ENCODE results near the gene BATF2. TPM values are rescaled to one million over a fixed set of nuclear protein-coding genes. Genes with fewer than 3 reads are reported as not detected.
"Not testable (repeated sequence)": the region's sequence is repeated elsewhere in the genome, so short reads cannot be mapped to it uniquely, and the experiment has no call there.

The BATF2 gene
- total and polyA plus RNA-seq, 9 donors, result 1.4 to 3.4 (median 2.3) TPM

GRCh38 chr11:65035579-65035978 is 38.8 kb upstream of the BATF2 start:
- DNase-seq, result no peak
- no peaks in the 10 kb centered on the region for H3K9me3 ChIP-seq
- TF ChIP-seq EP300 (IDR thresholded peaks at IDR 0.05) (no peak), POLR2A (IDR thresholded peaks at IDR 0.05) (no peak)
- TF ChIP-seq, protein P1, sequence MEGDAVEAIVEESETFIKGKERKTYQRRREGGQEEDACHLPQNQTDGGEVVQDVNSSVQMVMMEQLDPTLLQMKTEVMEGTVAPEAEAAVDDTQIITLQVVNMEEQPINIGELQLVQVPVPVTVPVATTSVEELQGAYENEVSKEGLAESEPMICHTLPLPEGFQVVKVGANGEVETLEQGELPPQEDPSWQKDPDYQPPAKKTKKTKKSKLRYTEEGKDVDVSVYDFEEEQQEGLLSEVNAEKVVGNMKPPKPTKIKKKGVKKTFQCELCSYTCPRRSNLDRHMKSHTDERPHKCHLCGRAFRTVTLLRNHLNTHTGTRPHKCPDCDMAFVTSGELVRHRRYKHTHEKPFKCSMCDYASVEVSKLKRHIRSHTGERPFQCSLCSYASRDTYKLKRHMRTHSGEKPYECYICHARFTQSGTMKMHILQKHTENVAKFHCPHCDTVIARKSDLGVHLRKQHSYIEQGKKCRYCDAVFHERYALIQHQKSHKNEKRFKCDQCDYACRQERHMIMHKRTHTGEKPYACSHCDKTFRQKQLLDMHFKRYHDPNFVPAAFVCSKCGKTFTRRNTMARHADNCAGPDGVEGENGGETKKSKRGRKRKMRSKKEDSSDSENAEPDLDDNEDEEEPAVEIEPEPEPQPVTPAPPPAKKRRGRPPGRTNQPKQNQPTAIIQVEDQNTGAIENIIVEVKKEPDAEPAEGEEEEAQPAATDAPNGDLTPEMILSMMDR (IDR thresholded peaks at IDR 0.05), result no peak
- H3K27ac ChIP-seq, result no peak overlapping the region
- intact Hi-C loops (cut with DNase I), result no loop called here
- no peaks in the 10 kb centered on the region for H3K36me3 ChIP-seq
- 65% methylated on average over 11 of the region's 11 CpGs for WGBS, 3 donors
- H3K4me1 ChIP-seq (ENCODE audit: insufficient read depth), result no peaks in the 10 kb centered on the region
- no peak overlapping the region for H3K4me3 ChIP-seq
- no peaks in the 10 kb centered on the region for H3K27me3 ChIP-seq

DNA sequence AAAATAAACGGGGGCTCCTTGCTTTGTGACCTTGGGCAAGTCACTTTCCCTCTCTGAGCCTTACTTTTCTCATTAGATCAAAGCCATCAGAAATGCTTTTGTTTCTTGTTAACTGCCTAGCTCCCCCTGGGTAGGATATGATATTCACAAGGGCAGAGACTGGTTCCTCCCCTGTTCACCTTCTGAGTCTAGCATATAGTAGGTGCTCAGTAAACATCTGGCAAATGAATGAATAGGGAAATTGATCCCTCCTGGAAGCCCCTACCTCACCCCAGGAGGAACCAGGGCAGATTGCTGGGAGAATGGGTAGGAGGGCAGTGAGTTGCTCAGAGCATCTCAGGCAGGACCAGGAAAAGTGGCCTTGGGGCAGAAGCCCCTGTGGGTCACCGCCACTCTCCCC is 37.7 kb upstream of the BATF2 start:
- H3K9me3 ChIP-seq, result no peaks in the 10 kb centered on the region
- intact Hi-C loops (cut with DNase I), result no loop called here
- H3K27me3 ChIP-seq, result no peaks in the 10 kb centered on the region
- H3K4me1 ChIP-seq (ENCODE audit: insufficient read depth), result no peaks in the 10 kb centered on the region
- H3K4me3 ChIP-seq, result no peak overlapping the region
- no peaks in the 10 kb centered on the region for H3K36me3 ChIP-seq
- no peak for TF ChIP-seq POLR2A (IDR thresholded peaks at IDR 0.05)
- no peak for TF ChIP-seq EP300 (IDR thresholded peaks at IDR 0.05)
- TF ChIP-seq, protein P1 (IDR thresholded peaks at IDR 0.05), result no peak
- 84 to 89% (median 87%) methylated on average over 2 of the region's 2 CpGs for WGBS, 3 donors
- no peak overlapping the region for H3K27ac ChIP-seq
- DNase-seq, result no peak

GRCh38 chr11:65032216-65032615 is 35.4 kb upstream of the BATF2 start:
- Histone ChIP-seq H3K27ac (no peak overlapping the region), H3K4me1 (ENCODE audit: insufficient read depth) (no peaks in the 10 kb centered on the region), H3K27me3 (no peaks in the 10 kb centered on the region), H3K9me3 (no peaks in the 10 kb centered on the region), H3K4me3 (no peak overlapping the region), H3K36me3 (no peaks in the 10 kb centered on the region)
- 77 to 84% (median 78%) methylated on average over 13 of the region's 13 CpGs for WGBS, 3 donors
- no peak for TF ChIP-seq EP300 (IDR thresholded peaks at IDR 0.05)
- no peak for DNase-seq
- intact Hi-C loops (cut with DNase I), result no loop called here

DNA sequence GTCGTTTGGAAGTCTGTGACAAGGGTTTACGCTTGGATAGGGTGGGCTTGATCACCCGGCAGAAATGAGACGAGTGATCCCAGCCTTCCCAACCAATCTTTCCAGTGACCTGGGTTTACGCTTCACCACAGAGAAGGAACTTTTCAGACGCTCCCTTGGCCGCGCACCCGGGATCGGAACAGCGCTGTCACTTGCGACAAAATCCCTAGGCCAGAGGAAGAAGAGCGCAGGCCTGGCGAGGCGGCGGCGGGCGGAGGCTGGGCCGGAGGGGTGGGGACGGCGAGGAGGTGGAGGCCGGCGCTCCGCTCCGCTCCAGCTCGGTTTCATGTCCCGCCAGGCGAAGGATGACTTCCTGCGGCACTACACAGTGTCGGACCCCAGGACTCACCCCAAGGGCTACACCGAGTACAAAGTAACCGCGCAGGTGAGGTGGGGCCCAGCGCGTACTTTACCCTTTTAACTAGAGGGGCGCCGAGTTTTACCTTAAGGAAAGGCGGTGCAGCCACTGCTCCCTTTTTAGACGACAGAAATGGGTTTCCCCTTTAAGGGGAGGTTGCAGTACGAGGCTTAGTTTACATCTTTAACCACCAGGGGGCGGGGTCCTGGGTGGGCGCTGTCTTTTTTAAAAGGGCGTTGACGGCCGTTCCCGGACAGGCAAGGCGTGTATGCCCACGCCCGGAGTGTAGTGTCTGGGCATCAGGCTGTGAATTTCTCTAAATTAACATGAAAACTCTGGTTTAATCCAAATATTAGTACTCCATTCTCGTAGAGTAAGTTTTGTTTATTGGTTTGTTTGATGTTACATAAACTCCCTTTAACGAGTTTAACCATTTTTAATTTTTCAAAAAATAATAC is 30.7 kb upstream of the BATF2 start, which contains the start of gene SNX15:
Gene SNX15, plus strand, starts transcription at position 227 of the 855 bp plus-strand sequence. Its CDS starts 99 bp downstream, at position 326.
- Histone ChIP-seq H3K4me3 (peak within 1 kb of the TSS; percentile 77), H3K27ac (peak within 1 kb of the TSS; percentile 56 to 77), H3K4me1 (ENCODE audit: insufficient read depth) (peaks cover 2% of the 10 kb centered on the region), H3K27me3 (no peaks in the 10 kb centered on the region), H3K9me3 (no peaks in the 10 kb centered on the region), H3K36me3 (no peaks in the 10 kb centered on the region)
- intact Hi-C loops (cut with DNase I), result loop anchor here in 1 of 4 donors (5.0 kb wide), 1 partner anchor 70 kb away; the partner anchor contains the start of gene VPS51
- TF ChIP-seq EP300 (IDR thresholded peaks at IDR 0.05) (no peak), POLR2A (IDR thresholded peaks at IDR 0.05) (peak; percentile 68)
- TF ChIP-seq, protein P1 (IDR thresholded peaks at IDR 0.05), result peak; percentile 74 to 84 (median 74)
- peak; percentile 89 to 94 (median 91) for DNase-seq
- WGBS, 3 donors, result 1% methylated on average over 51 of the region's 51 CpGs

GRCh38 chr11:65026810-65027209 is 30.0 kb upstream of the BATF2 start:
- TF ChIP-seq, protein P1 (IDR thresholded peaks at IDR 0.05), result no peak
- TF ChIP-seq POLR2A (IDR thresholded peaks at IDR 0.05), result no peak
- no peak for TF ChIP-seq EP300 (IDR thresholded peaks at IDR 0.05)
- H3K9me3 ChIP-seq, result no peaks in the 10 kb centered on the region
- peaks cover 2% of the 10 kb centered on the region for H3K4me1 ChIP-seq (ENCODE audit: insufficient read depth)
- 49 to 55% (median 55%) methylated on average over 10 of the region's 10 CpGs for WGBS, 3 donors
- intact Hi-C loops (cut with DNase I), result loop anchor here in 1 of 4 donors (5.0 kb wide), 1 partner anchor 70 kb away; the partner anchor contains the start of gene VPS51
- no peak for DNase-seq
- peak overlapping the region; percentile 56 to 77 for H3K27ac ChIP-seq
- H3K36me3 ChIP-seq, result no peaks in the 10 kb centered on the region
- H3K4me3 ChIP-seq, result peak overlapping the region; percentile 77
- no peaks in the 10 kb centered on the region for H3K27me3 ChIP-seq

DNA sequence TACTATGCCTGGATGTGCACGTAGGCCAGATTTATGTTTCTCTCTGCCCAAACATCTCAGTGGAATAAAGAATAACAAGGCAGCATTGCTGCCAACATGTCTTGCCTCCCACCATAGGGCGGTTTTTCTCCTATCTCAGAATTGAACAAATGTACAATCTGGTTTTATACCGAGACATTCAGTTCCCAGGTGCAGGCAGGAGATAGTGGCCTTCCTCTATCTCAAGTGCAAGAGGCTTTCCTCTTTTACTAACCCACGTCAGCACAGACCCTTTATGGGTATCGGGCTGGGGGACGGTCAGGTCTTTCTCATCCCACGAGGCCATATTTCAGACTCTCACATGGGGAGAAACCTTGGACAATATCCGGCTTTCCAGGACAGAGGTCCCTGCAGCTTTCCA is 26.7 kb upstream of the BATF2 start:
- DNase-seq; H3K27me3 ChIP-seq; intact Hi-C loops (cut with DNase I); H3K4me1 ChIP-seq (ENCODE audit: insufficient read depth); H3K9me3 ChIP-seq; H3K36me3 ChIP-seq; H3K27ac ChIP-seq; H3K4me3 ChIP-seq: not testable (repeated sequence)
- 16 to 21% (median 17%) methylated on average over 8 of the region's 8 CpGs for WGBS, 3 donors

All from ovary (tissue), 9 donors.